Measurements from ENCODE around the gene AKTIP. TPM values are rescaled to one million over a fixed set of nuclear protein-coding genes. Genes with fewer than 3 reads are reported as not detected.
A peak's percentile ranks its signal among the peaks of the same experiment; 100 is the strongest.
"Not testable (repeated sequence)": the region's sequence is repeated elsewhere in the genome, so short reads cannot be mapped to it uniquely, and the experiment has no call there.

AKTIP gene
- 10 to 100 TPM; 31.0 to 62.8 (median 45.0) TPM for polyA plus RNA-seq (ENCODE audit: insufficient read length in 10 of 10)
- long read RNA-seq, donor 1, transcript AKTIP-214 (1 exons, 2,321 nt), result major isoform, 9 of 9 reads
- long read RNA-seq, donor 1, partial matches to known transcripts, result 0 of 9 reads
- long read RNA-seq, donor 1, other reads (novel, unspliced or antisense), result 0 of 9 reads
- long read RNA-seq, donor 2, partial matches to known transcripts, result 0 of 9 reads
- long read RNA-seq, donor 2, other reads (novel, unspliced or antisense), result 6 of 9 reads
- long read RNA-seq, donor 3, partial matches to known transcripts, result 0 of 1 reads
- long read RNA-seq, donor 3, other reads (novel, unspliced or antisense), result 0 of 1 reads
- long read RNA-seq, donor 4, transcript AKTIP-214 (1 exons, 2,321 nt), result major isoform, 7 of 10 reads
- long read RNA-seq, donor 4, partial matches to known transcripts, result 0 of 10 reads
- long read RNA-seq, donor 4, other reads (novel, unspliced or antisense), result 0 of 10 reads
- long read RNA-seq, donor 5, partial matches to known transcripts, result 0 of 4 reads
- long read RNA-seq, donor 5, other reads (novel, unspliced or antisense), result 0 of 4 reads
- long read RNA-seq, donor 6, partial matches to known transcripts, result 0 of 6 reads
- long read RNA-seq, donor 6, other reads (novel, unspliced or antisense), result 0 of 6 reads
- long read RNA-seq, donor 7, transcript AKTIP-214 (1 exons, 2,321 nt), result major isoform, 7 of 9 reads
- long read RNA-seq, donor 7, partial matches to known transcripts, result 0 of 9 reads
- long read RNA-seq, donor 7, other reads (novel, unspliced or antisense), result 0 of 9 reads
- long read RNA-seq, donor 8, transcript AKTIP-214 (1 exons, 2,321 nt), result major isoform, 6 of 8 reads
- long read RNA-seq, donor 8, partial matches to known transcripts, result 0 of 8 reads
- long read RNA-seq, donor 8, other reads (novel, unspliced or antisense), result 0 of 8 reads
- long read RNA-seq, donor 9, transcript AKTIP-214 (1 exons, 2,321 nt), result major isoform, 5 of 5 reads
- long read RNA-seq, donor 9, partial matches to known transcripts, result 0 of 5 reads
- long read RNA-seq, donor 9, other reads (novel, unspliced or antisense), result 0 of 5 reads

- DNase-seq, result peak in 1 of 3 donors; percentile 70
These were observed at the start of gene AKTIP for GRCh38 chr16:53502331-53503269. AKTIP (minus strand) TSS chr16:53503209; CDS start chr16:53500259, 2,950 bp downstream.

GRCh38 chr16:53549970-53550690, 47.1 kb upstream of the AKTIP start:
- DNase-seq, result peak; percentile 90 to 94 (median 91)

GRCh38 chr16:53546988-53547391, 44.0 kb upstream of the AKTIP start:
- DNase-seq, result peak in 2 of 3 donors; percentile 34 to 62

- no peak for DNase-seq
These were observed 42.4 kb upstream of the AKTIP start for GRCh38 chr16:53545433-53545832.

- DNase-seq, result no peak
These were observed 39.3 kb upstream of the AKTIP start for GRCh38 chr16:53542283-53542682.

- peak in 1 of 3 donors; percentile 47 for DNase-seq
These were observed 38.3 kb upstream of the AKTIP start for GRCh38 chr16:53541326-53541725.

GRCh38 chr16:53539759-53540718, 37.0 kb upstream of the AKTIP start:
- DNase-seq, result not testable (repeated sequence)

- not testable (repeated sequence) for DNase-seq
These were observed 36.3 kb upstream of the AKTIP start for GRCh38 chr16:53539346-53539745.

- no peak for DNase-seq
These were observed 34.6 kb upstream of the AKTIP start for GRCh38 chr16:53537626-53538025.

GRCh38 chr16:53534206-53534605, 31.2 kb upstream of the AKTIP start:
- no peak for DNase-seq

- no peak for DNase-seq
These were observed 27.7 kb upstream of the AKTIP start for GRCh38 chr16:53530741-53531140.

GRCh38 chr16:53530046-53530445, 27.0 kb upstream of the AKTIP start:
- no peak for DNase-seq

GRCh38 chr16:53529513-53529912, 26.5 kb upstream of the AKTIP start:
- DNase-seq, result peak in 1 of 3 donors; percentile 22

- no peak for DNase-seq
These were observed 25.8 kb upstream of the AKTIP start for GRCh38 chr16:53528797-53529196.

GRCh38 chr16:53523971-53524548, 21.1 kb upstream of the AKTIP start:
- DNase-seq, result no peak

- no peak for DNase-seq
These were observed 20.3 kb upstream of the AKTIP start for GRCh38 chr16:53523126-53523804.

GRCh38 chr16:53519417-53520091, 16.5 kb upstream of the AKTIP start:
- DNase-seq, result no peak

Measured in muscle of back (tissue), 13 donors.